DMS53 treated with DMSO at 0.1 percent for 48 hours (cell line): Measurements from ENCODE around the gene LYPLAL1.
"Not testable (repeated sequence)": the region's sequence is repeated elsewhere in the genome, so short reads cannot be mapped to it uniquely, and the experiment has no call there.

Experiments used
- DNase-seq: peaks from one replicate; lab custom pipeline; 2025; ENCODE audit not compliant: unreplicated experiment; lab: John Stamatoyannopoulos, UW

LYPLAL1 gene

GRCh38 chr1:219161371-219161770, 12.3 kb upstream of the LYPLAL1 start:
- DNase-seq, result no peak

GRCh38 chr1:219163401-219163954, 10.2 kb upstream of the LYPLAL1 start:
- no peak for DNase-seq

GRCh38 chr1:219171192-219171935, 2.3 kb upstream of the LYPLAL1 start:
- DNase-seq, result no peak

GRCh38 chr1:219172821-219173220, 857 bp upstream of the LYPLAL1 start:
- DNase-seq, result no peak

DNA sequence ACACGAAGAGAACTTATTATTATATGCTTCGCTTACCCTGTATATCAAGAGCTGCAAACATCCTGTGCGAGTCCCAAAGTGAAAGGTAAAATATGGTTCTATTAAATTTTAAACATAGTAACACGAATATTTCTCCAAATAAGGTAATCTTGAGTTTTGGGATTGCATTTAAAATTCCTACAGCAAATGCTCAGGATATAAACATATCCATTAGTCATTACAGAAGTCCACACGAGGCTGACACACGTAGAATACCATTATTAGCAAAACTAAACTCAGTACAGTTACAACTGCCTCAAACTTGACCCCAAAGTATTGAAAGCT, 282 bp upstream of the LYPLAL1 start:
- DNase-seq, result no peak

DNA sequence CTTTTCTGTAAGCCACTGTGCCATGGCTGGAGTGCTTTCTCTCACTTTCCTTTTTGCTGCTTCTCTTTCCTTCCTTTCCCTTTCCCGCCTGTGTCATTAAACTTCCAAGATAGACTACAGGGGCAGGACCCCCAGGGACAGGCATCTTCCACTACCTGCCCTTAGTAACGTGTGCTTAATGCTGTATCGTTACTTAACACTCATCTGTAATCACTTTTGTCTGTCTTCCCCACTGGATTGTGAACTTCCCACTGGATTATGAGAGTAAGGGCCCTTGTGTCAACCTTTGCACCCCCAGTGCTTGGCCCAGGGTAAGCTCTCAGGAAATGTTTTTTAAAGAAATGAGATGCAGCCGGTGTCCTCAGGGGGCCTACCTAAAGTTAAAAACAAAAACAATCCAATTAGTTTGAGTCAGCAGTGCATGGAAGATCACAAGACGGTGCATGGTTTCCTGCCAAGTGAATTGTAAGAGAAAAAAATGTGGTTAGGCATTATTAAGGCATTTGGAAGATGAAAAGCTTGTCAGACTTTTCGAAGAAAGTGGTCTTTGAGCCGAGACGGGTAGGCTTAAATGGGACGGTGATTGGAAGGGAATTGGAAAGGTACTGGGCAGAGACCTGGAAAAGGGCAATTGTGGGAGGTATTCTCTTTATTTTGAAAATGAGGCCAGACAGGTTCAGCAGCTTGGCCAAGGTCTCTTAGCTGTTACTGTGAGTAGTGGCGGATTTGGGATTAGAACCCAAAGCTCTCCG, 958 bp downstream of the LYPLAL1 start:
- DNase-seq, result no peak

- no peak for DNase-seq
Measured at GRCh38 chr1:219175212-219175564, 1.5 kb downstream of the LYPLAL1 start.

GRCh38 chr1:219176168-219176567, 2.5 kb downstream of the LYPLAL1 start:
- no peak for DNase-seq

- no peak for DNase-seq
Measured at GRCh38 chr1:219177363-219177762, 3.7 kb downstream of the LYPLAL1 start.

GRCh38 chr1:219177940-219178339, 4.3 kb downstream of the LYPLAL1 start:
- no peak for DNase-seq

DNA sequence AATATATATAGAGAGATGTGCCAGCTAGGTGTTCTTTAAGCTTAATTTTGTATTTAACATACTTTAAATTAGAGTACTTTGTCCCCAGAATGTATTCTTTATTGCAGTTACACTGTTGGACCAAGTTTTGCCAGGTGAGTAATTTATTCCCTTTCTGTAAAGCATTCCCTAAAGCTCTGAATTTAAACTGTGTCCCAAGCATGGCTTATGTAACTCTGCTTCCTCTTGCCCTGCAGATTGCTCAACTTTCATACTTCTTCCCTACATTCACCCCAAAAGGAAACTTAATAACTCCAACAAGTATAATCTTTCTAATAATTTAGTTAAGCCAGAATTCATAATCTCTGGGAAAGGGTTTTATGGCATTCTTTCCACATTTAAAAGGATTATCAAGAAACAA, 5.6 kb downstream of the LYPLAL1 start:
- DNase-seq, result no peak

DNA sequence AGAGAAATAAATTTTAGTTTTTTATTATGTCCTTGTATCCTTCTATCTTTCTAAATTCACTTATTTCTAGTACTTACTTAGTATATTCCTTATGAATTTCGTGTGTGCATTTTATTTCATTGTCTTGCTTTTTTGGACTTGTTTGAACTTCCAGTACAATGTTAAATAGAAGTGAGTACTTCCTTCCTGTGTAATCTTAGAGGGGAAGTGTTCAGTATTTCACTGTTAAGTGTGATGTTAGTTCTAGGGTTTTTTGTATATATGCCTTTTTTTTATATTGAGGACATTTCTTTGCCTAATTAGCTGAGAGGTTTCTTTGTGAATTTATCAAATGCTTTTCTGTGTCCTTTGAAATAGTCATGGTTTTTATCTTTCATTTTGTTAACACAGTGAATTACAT, 10.7 kb downstream of the LYPLAL1 start:
- DNase-seq, result no peak

- no peak for DNase-seq
Measured at GRCh38 chr1:219185486-219186117, 11.9 kb downstream of the LYPLAL1 start.

GRCh38 chr1:219188331-219188803, 14.7 kb downstream of the LYPLAL1 start:
- no peak for DNase-seq

DNA sequence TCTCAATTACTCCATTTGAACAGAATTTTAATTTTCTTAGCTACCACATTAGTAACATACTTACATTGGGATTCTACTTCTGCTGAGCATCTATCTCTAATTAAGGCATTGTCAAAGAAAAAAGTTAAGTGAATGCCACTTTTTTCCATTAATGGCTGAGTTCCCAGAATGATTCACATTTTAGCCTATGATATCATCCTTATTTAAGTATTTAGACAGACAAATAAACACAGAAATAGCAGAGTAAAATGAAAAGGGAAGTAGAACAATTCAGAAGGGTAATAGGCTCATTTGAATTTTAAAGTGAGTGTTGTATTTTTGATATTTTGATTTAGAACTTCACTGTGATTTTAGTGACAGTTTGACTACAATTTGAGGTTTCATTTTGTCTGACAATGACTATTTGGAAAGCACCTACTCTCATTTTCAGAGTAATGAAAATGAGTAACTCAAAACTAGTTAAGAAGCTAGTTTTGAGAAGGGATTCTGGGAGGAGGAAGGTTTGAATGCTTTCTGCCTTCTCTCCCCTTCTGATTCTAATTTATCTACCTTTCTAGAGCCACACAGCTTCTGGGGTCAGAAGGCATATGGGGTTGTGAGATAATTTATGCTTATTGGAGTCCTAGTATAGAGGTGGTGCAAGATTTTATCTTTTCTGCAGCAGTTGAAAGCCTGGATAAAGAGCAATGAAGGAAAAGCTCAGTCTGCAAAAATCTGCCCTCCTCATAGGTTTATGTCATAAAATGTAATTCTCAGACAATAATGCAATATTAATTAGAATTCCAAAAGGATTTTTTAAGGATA, 15.5 kb downstream of the LYPLAL1 start:
- no peak for DNase-seq

DNA sequence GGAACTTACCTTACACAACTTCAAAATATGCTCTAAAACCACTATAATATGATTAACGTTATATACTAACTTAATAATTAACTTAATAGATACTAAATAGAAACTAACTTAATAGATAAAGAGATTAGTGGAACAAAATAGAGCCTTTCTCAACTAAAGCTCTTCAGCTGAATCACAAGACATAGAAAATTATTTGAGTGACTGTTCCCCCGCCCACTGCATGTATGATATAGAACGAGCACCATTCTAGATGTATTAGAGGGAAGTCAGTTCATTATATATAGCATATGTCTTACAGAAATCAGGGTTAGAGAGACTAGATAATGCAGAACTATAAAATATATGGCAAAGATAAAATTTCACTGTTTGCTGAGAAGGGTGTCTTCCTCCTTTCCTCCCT, 16.3 kb downstream of the LYPLAL1 start:
- DNase-seq, result no peak

GRCh38 chr1:219190605-219191004, 16.9 kb downstream of the LYPLAL1 start:
- DNase-seq, result no peak

DNA sequence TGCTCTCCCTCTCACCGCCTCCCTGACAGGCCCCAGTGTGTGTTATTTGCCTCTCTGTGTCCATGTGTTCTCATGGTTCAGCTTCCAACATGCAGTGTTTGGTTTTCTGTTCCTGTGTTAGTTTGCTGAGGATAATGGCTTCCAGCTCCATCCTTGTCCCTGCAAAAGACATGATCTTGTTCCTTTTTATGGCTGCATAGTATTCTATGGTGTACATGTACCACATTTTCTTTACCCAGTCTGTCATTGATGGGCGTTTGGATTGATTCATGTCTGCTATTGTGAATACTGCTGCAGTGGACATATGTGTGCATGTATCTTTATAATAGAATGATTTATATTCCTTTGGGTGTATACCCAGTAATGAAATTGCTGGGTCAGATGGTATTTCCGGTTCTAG, 22.2 kb downstream of the LYPLAL1 start:
- not testable (repeated sequence) for DNase-seq

GRCh38 chr1:219201656-219202055, 28.0 kb downstream of the LYPLAL1 start:
- DNase-seq, result no peak

DNA sequence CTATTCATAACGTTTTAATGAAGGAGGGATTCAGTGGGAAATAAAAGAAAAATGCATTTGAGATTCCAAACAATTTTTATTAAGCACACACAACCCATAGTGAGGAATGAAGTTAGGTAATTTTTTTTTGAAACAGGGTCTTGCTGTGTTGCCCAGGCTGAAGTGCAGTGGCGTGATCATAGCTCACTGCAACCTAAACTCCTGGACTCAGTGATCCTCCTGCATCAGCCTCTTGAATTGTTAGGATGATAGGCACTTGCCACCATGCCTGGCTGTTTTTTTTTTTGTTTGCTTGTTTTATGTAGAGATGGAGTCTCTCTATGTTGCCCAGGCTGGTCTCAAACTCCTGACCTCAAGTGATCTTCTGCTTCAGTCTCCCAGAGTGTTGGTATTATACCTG, 28.9 kb downstream of the LYPLAL1 start:
- DNase-seq, result no peak

DNA sequence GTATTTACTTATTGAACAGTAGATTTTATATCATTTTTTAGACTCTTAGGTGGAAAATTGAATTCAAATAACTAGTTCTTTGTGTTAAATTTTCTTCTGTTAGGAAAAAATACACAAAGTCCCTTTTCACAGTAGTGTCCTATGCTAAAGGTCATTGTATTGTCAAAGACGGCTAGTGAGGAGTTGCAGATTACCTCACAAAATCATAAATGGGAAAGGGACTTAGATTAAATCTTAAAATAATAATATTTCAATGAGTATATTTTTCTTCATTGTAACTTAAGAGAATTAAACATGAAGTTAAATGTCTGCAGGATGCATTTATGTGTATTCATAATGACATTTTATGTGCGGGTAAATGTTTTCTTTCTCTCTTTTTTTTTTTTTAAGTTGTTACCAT, 32.7 kb downstream of the LYPLAL1 start:
- DNase-seq, result no peak
